Measurements from ENCODE around the gene PKP1. TPM values are rescaled to one million over a fixed set of nuclear protein-coding genes. Genes with fewer than 3 reads are reported as not detected.
A peak's percentile ranks its signal among the peaks of the same experiment; 100 is the strongest.

The PKP1 gene
- total and polyA plus RNA-seq, 2 donors from 2014 or later: 0.47 to 0.63 TPM

GRCh38 chr1:201264554-201264953 lies 18.8 kb upstream of the PKP1 start:
- no peak for TF ChIP-seq CTCF (IDR thresholded peaks at IDR 0.05; ENCODE audit: borderline replicate concordance, extremely low read depth, insufficient read depth)
- intact Hi-C loops (cut with DNase I): no loop called here
- H3K27me3 ChIP-seq (ENCODE audit: control insufficient read depth, insufficient read depth, low read length): peaks cover 3% of the 10 kb centered on the region
- H3K9ac ChIP-seq (ENCODE audit: low read length in 3 of 3): no peak overlapping the region
- no peak for DNase-seq
- H3K36me3 ChIP-seq (ENCODE audit: control insufficient read depth in 2 of 3, insufficient read depth in 3 of 3, low read length in 3 of 3): no peaks in the 10 kb centered on the region
- no peak overlapping the region for H3K4me3 ChIP-seq (ENCODE audit: low read length in 3 of 3)
- H3K9me3 ChIP-seq (ENCODE audit: control insufficient read depth in 2 of 3, insufficient read depth in 1 of 3, low read length in 3 of 3): no peaks in the 10 kb centered on the region
- H3K27ac ChIP-seq (ENCODE audit: low read depth in 2 of 2, low read length in 2 of 2): no peak overlapping the region
- no peaks in the 10 kb centered on the region for H3K4me1 ChIP-seq (ENCODE audit: control insufficient read depth in 2 of 3, insufficient read depth in 2 of 3, low read depth in 1 of 3, low read length in 3 of 3)
- FAIRE-seq: no peak

DNA sequence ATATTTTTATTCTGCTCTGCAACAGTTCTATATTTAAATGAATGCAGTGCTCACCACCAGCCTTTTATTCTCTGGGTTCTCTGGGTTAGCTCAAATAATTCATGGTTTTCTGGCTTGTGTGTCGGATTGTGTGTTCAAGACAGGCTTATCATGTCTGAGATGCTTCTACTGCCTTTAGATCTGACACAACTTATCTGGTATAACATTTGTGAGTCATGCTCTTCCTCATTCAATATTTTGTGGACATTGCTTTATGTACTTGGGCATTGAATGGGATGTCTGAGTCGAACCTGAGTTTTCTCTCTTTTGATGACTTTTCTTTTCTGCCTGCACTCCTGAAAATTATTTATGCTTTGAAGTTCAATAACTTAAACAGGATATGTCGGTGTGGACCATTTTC lies 17.6 kb upstream of the PKP1 start:
- TF ChIP-seq CTCF (IDR thresholded peaks at IDR 0.05; ENCODE audit: borderline replicate concordance, extremely low read depth, insufficient read depth): no peak
- Histone ChIP-seq H3K27me3 (ENCODE audit: control insufficient read depth, insufficient read depth, low read length) (peaks cover under 1% of the 10 kb centered on the region), H3K9me3 (ENCODE audit: control insufficient read depth in 2 of 3, insufficient read depth in 1 of 3, low read length in 3 of 3) (no peaks in the 10 kb centered on the region), H3K36me3 (ENCODE audit: control insufficient read depth in 2 of 3, insufficient read depth in 3 of 3, low read length in 3 of 3) (no peaks in the 10 kb centered on the region), H3K4me3 (ENCODE audit: low read length in 3 of 3) (no peak overlapping the region), H3K4me1 (ENCODE audit: control insufficient read depth in 2 of 3, insufficient read depth in 2 of 3, low read depth in 1 of 3, low read length in 3 of 3) (no peaks in the 10 kb centered on the region), H3K9ac (ENCODE audit: low read length in 3 of 3) (no peak overlapping the region), H3K27ac (ENCODE audit: low read depth in 2 of 2, low read length in 2 of 2) (no peak overlapping the region)
- DNase-seq (no peak), FAIRE-seq (no peak)
- intact Hi-C loops (cut with DNase I): no loop called here

GRCh38 chr1:201266276-201266675 lies 17.0 kb upstream of the PKP1 start:
- no peaks in the 10 kb centered on the region for H3K27me3 ChIP-seq (ENCODE audit: control insufficient read depth, insufficient read depth, low read length)
- no peak for TF ChIP-seq CTCF (IDR thresholded peaks at IDR 0.05; ENCODE audit: borderline replicate concordance, extremely low read depth, insufficient read depth)
- DNase-seq (no peak), FAIRE-seq (no peak)
- no peak overlapping the region for H3K27ac ChIP-seq (ENCODE audit: low read depth in 2 of 2, low read length in 2 of 2)
- H3K4me3 ChIP-seq (ENCODE audit: low read length in 3 of 3): no peak overlapping the region
- no peaks in the 10 kb centered on the region for H3K36me3 ChIP-seq (ENCODE audit: control insufficient read depth in 2 of 3, insufficient read depth in 3 of 3, low read length in 3 of 3)
- intact Hi-C loops (cut with DNase I): no loop called here
- H3K9ac ChIP-seq (ENCODE audit: low read length in 3 of 3): no peak overlapping the region
- H3K9me3 ChIP-seq (ENCODE audit: control insufficient read depth in 2 of 3, insufficient read depth in 1 of 3, low read length in 3 of 3): no peaks in the 10 kb centered on the region
- no peaks in the 10 kb centered on the region for H3K4me1 ChIP-seq (ENCODE audit: control insufficient read depth in 2 of 3, insufficient read depth in 2 of 3, low read depth in 1 of 3, low read length in 3 of 3)

- no peak overlapping the region for H3K4me3 ChIP-seq (ENCODE audit: low read length in 3 of 3)
- H3K9me3 ChIP-seq (ENCODE audit: control insufficient read depth in 2 of 3, insufficient read depth in 1 of 3, low read length in 3 of 3): no peaks in the 10 kb centered on the region
- no peaks in the 10 kb centered on the region for H3K4me1 ChIP-seq (ENCODE audit: control insufficient read depth in 2 of 3, insufficient read depth in 2 of 3, low read depth in 1 of 3, low read length in 3 of 3)
- H3K36me3 ChIP-seq (ENCODE audit: control insufficient read depth in 2 of 3, insufficient read depth in 3 of 3, low read length in 3 of 3): no peaks in the 10 kb centered on the region
- intact Hi-C loops (cut with DNase I): no loop called here
- H3K27me3 ChIP-seq (ENCODE audit: control insufficient read depth, insufficient read depth, low read length): no peaks in the 10 kb centered on the region
- no peak overlapping the region for H3K9ac ChIP-seq (ENCODE audit: low read length in 3 of 3)
- no peak overlapping the region for H3K27ac ChIP-seq (ENCODE audit: low read depth in 2 of 2, low read length in 2 of 2)
- TF ChIP-seq CTCF (IDR thresholded peaks at IDR 0.05; ENCODE audit: borderline replicate concordance, extremely low read depth, insufficient read depth): no peak
- FAIRE-seq (no peak), DNase-seq (peak in 1 of 5 donors; percentile 4)
Observed at GRCh38 chr1:201266774-201267173, 16.5 kb upstream of the PKP1 start.

Measured in kidney (tissue), 14 donors.